GM18519 (cell line): Measurements from ENCODE around the gene NRDC.
A peak's percentile ranks its signal among the peaks of the same experiment; 100 is the strongest.
"Not testable (repeated sequence)": the region's sequence is repeated elsewhere in the genome, so short reads cannot be mapped to it uniquely, and the experiment has no call there.

Experiments
- ATAC-seq: cut with Tn5 transposase; IDR thresholded peaks from one replicate; pipeline ENCODE4 v1.9.1; 2021; ENCODE audit warnings: mild to moderate bottlenecking, moderate library complexity; ENCODE audit not compliant: unreplicated experiment, low FRiP score

NRDC gene

GRCh38 chr1:51850420-51851223, 27.9 kb downstream of the NRDC start:
- no peak for ATAC-seq

GRCh38 chr1:51847294-51847920, 31.1 kb downstream of the NRDC start:
- no peak for ATAC-seq

GRCh38 chr1:51843948-51844347, 34.6 kb downstream of the NRDC start:
- no peak for ATAC-seq

- no peak for ATAC-seq
Measured at GRCh38 chr1:51842261-51842660, 36.3 kb downstream of the NRDC start.

- no peak for ATAC-seq
Measured at GRCh38 chr1:51840743-51841461, 37.6 kb downstream of the NRDC start.

- no peak for ATAC-seq
Measured at GRCh38 chr1:51840182-51840581, 38.3 kb downstream of the NRDC start.

- no peak for ATAC-seq
Measured at GRCh38 chr1:51839094-51839493, 39.4 kb downstream of the NRDC start.

GRCh38 chr1:51837243-51837642, 41.3 kb downstream of the NRDC start:
- ATAC-seq: no peak

GRCh38 chr1:51833700-51834099, 44.8 kb downstream of the NRDC start:
- no peak for ATAC-seq

GRCh38 chr1:51829058-51829457, 49.5 kb downstream of the NRDC start:
- ATAC-seq: no peak

- no peak for ATAC-seq
Measured at GRCh38 chr1:51819810-51820209, 58.7 kb downstream of the NRDC start.

- not testable (repeated sequence) for ATAC-seq
Measured at GRCh38 chr1:51819021-51819420, 59.5 kb downstream of the NRDC start.

- ATAC-seq: no peak
Measured at GRCh38 chr1:51818487-51818886, 60.0 kb downstream of the NRDC start.

- no peak for ATAC-seq
Measured at GRCh38 chr1:51814513-51814912, 64.0 kb downstream of the NRDC start.

GRCh38 chr1:51799372-51799771, 79.2 kb downstream of the NRDC start:
- ATAC-seq: peak; percentile 65

- ATAC-seq: no peak
Measured at GRCh38 chr1:51794868-51795267, 83.7 kb downstream of the NRDC start.

GRCh38 chr1:51794260-51794659, 84.3 kb downstream of the NRDC start:
- no peak for ATAC-seq

GRCh38 chr1:51792864-51793263, 85.7 kb downstream of the NRDC start:
- no peak for ATAC-seq

- ATAC-seq: no peak
Measured at GRCh38 chr1:51791888-51792287, 86.6 kb downstream of the NRDC start.

- no peak for ATAC-seq
Measured at GRCh38 chr1:51790385-51790784, 88.1 kb downstream of the NRDC start.

GRCh38 chr1:51789342-51789741, 89.2 kb downstream of the NRDC start:
- ATAC-seq: no peak
